HepG2 (cell line): ENCODE measurements around the gene SMIM29.

Experiments
- FOSL2 ChIP-seq: sonication (generic); formaldehyde crosslinking; IDR thresholded peaks from 2 replicates; pipeline ENCODE4 v1.4.0; 2020; ENCODE audit warnings: missing genetic modification reagents
- HNRNPUL1 ChIP-seq: fragments of 200-400 bp; formaldehyde crosslinking; IDR thresholded peaks from 2 replicates; pipeline ENCODE4 v1.6.1; 2017; ENCODE audit warnings: low read depth, mild to moderate bottlenecking, low read length, moderate library complexity
- IRF1 ChIP-seq: sonication (generic); formaldehyde crosslinking; IDR thresholded peaks from 2 replicates; pipeline ENCODE4 v1.4.0; 2020; ENCODE audit warnings: low read depth, mild to moderate bottlenecking, missing genetic modification reagents
- PHB2 ChIP-seq: fragments of 450-650 bp; IDR thresholded peaks from 2 replicates; pipeline ENCODE4 v1.6.1; 2018; ENCODE audit not compliant: partially characterized antibody
- POLR2A ChIP-seq, 2 experiments: IDR thresholded peaks; 2 replicates each; pipeline ENCODE4 v1.6.1; 2011; ENCODE audit warnings: low read depth in 2 of 2, low read length in 2 of 2, mild to moderate bottlenecking in 1 of 2, moderate library complexity in 1 of 2; ENCODE audit not compliant: insufficient read depth in 1 of 2
- PRDM4 ChIP-seq: sonication (generic); formaldehyde crosslinking; IDR thresholded peaks from 2 replicates; pipeline ENCODE4 v1.9.0; 2021; ENCODE audit warnings: missing genetic modification reagents, borderline replicate concordance
- TCF12 ChIP-seq, 2 experiments: fragments of 450-650 bp in 1 of 2; sonication (generic) in 1 of 2; formaldehyde crosslinking in 1 of 2; IDR thresholded peaks; 2 replicates each; pipeline versions ENCODE4 v1.6.1 to v1.8.0; 2017 to 2022; ENCODE audit warnings: antibody characterized with exemption in 1 of 2, mild to moderate bottlenecking in 1 of 2, missing genetic modification reagents in 1 of 2, moderate library complexity in 1 of 2
- ZBTB10 ChIP-seq: sonication (generic); formaldehyde crosslinking; IDR thresholded peaks from 2 replicates; pipeline ENCODE4 v1.4.0; 2020; ENCODE audit warnings: missing genetic modification reagents, borderline replicate concordance
- ZNF253 ChIP-seq: sonication (generic); formaldehyde crosslinking; IDR thresholded peaks from 2 replicates; pipeline ENCODE4 v1.8.0; 2022; ENCODE audit warnings: mild to moderate bottlenecking, missing genetic modification reagents, borderline replicate concordance
- ZNF782 ChIP-seq: sonication (generic); formaldehyde crosslinking; IDR thresholded peaks from 2 replicates; pipeline ENCODE4 v1.4.0; 2020; ENCODE audit warnings: missing genetic modification reagents, mild to moderate bottlenecking, borderline replicate concordance

GRCh38 chr6:34225551-34225950, 23.3 kb downstream of the SMIM29 start:
- no peak for TF ChIP-seq FOSL2 (CRISPR knock-in tag)
- no peak for TF ChIP-seq IRF1 (CRISPR knock-in tag)
- no peak for TF ChIP-seq PHB2
- no peak for TF ChIP-seq HNRNPUL1
- no peak for TF ChIP-seq ZNF782 (CRISPR knock-in tag)
- no peak for TF ChIP-seq ZBTB10
- TF ChIP-seq TCF12 (IDR thresholded peaks at IDR 0.05) = no peak
- TF ChIP-seq TCF12 (CRISPR knock-in tag; IDR thresholded peaks at IDR 0.05) = no peak
- no peak for TF ChIP-seq POLR2A (IDR thresholded peaks at IDR 0.05; ENCODE audit: insufficient read depth in 1 of 2, low read depth in 2 of 2, low read length in 2 of 2)
- no peak for TF ChIP-seq ZNF253 (CRISPR knock-in tag)
- TF ChIP-seq PRDM4 (CRISPR knock-in tag) = no peak
